Measurements from ENCODE around the gene COPS7B. TPM values are rescaled to one million over a fixed set of nuclear protein-coding genes. Genes with fewer than 3 reads are reported as not detected.

The COPS7B gene
- polyA plus RNA-seq, 1 donor (not counting 4 experiments of a cell fraction or from before 2014, with no cell fraction given): 53.3 TPM

- H3K79me2 ChIP-seq (ENCODE audit: control insufficient read depth, insufficient read depth, low read length): no peaks in the 10 kb centered on the region
- no peaks in the 10 kb centered on the region for H3K27me3 ChIP-seq (ENCODE audit: control insufficient read depth, extremely low read depth, insufficient read depth, low read length)
- H3K4me2 ChIP-seq (ENCODE audit: control insufficient read depth, extremely low read depth, insufficient read depth, low read depth, low read length): no peak overlapping the region
- DNase-seq (ENCODE audit: low read depth, low spot score) (no peak), FAIRE-seq (no peak)
- no peaks in the 10 kb centered on the region for H3K9me1 ChIP-seq (ENCODE audit: control insufficient read depth, extremely low read depth, insufficient read depth, low read length)
- H2AFZ ChIP-seq (ENCODE audit: control insufficient read depth, low read length): no peak overlapping the region
- H4K20me1 ChIP-seq (ENCODE audit: control insufficient read depth, extremely low read depth, insufficient read depth, low read length): no peaks in the 10 kb centered on the region
- no peaks in the 10 kb centered on the region for H3K9me3 ChIP-seq (ENCODE audit: control insufficient read depth, low read depth, low read length)
- H3K9ac ChIP-seq (ENCODE audit: control insufficient read depth, extremely low read depth, insufficient read depth, low read length): no peak overlapping the region
- no peak overlapping the region for H3K27ac ChIP-seq (ENCODE audit: control insufficient read depth, insufficient read depth, low read length)
- H3K4me1 ChIP-seq (ENCODE audit: control insufficient read depth, extremely low read depth, insufficient read depth, low read length): no peaks in the 10 kb centered on the region
- no peak overlapping the region for H3K4me3 ChIP-seq (ENCODE audit: control insufficient read depth in 2 of 3, extremely low read depth in 1 of 3, insufficient read depth in 2 of 3, low read depth in 1 of 3, low read length in 3 of 3)
- peaks cover 0 to 2% of the 10 kb centered on the region in 2 experiments for H3K36me3 ChIP-seq (ENCODE audit: control insufficient read depth in 2 of 2, extremely low read depth in 1 of 2, insufficient read depth in 2 of 2, low read length in 2 of 2)
- dilution Hi-C loops (cut with MboI; ENCODE audit: extremely low pct_ligation_motif_present, low sequenced_read_pairs): no loop called here
- TF ChIP-seq EZH2 (IDR thresholded peaks at IDR 0.05; ENCODE audit: low read length): no peak
- TF ChIP-seq CTCF (optimal IDR thresholded peaks at IDR 0.05 in 1 of 3, IDR thresholded peaks at IDR 0.05 in 1 of 3, conservative IDR thresholded peaks at IDR 0.05 in 1 of 3; ENCODE audit: extremely low read depth in 1 of 3, insufficient read depth in 2 of 3, low read length in 3 of 3): no peak
Measured at GRCh38 chr2:231769170-231770136, 16.8 kb upstream of the COPS7B start.

GRCh38 chr2:231780123-231780908 is 5.9 kb upstream of the COPS7B start:
- Histone ChIP-seq H3K79me2 (ENCODE audit: control insufficient read depth, insufficient read depth, low read length) (peaks cover 16% of the 10 kb centered on the region), H3K27ac (ENCODE audit: control insufficient read depth, insufficient read depth, low read length) (no peak overlapping the region), H3K4me3 (ENCODE audit: control insufficient read depth in 2 of 3, extremely low read depth in 1 of 3, insufficient read depth in 2 of 3, low read depth in 1 of 3, low read length in 3 of 3) (peak overlapping the region; percentile 73 to 98 (median 97)), H3K4me1 (ENCODE audit: control insufficient read depth, extremely low read depth, insufficient read depth, low read length) (peaks cover 16% of the 10 kb centered on the region), H3K9me3 (ENCODE audit: control insufficient read depth, low read depth, low read length) (no peaks in the 10 kb centered on the region), H2AFZ (ENCODE audit: control insufficient read depth, low read length) (peak overlapping the region; percentile 7), H3K9ac (ENCODE audit: control insufficient read depth, extremely low read depth, insufficient read depth, low read length) (peak overlapping the region; percentile 87), H3K4me2 (ENCODE audit: control insufficient read depth, extremely low read depth, insufficient read depth, low read depth, low read length) (peak overlapping the region; percentile 92), H3K27me3 (ENCODE audit: control insufficient read depth, extremely low read depth, insufficient read depth, low read length) (no peaks in the 10 kb centered on the region), H3K36me3 (ENCODE audit: control insufficient read depth in 2 of 2, extremely low read depth in 1 of 2, insufficient read depth in 2 of 2, low read length in 2 of 2) (no peaks in the 10 kb centered on the region), H4K20me1 (ENCODE audit: control insufficient read depth, extremely low read depth, insufficient read depth, low read length) (no peaks in the 10 kb centered on the region), H3K9me1 (ENCODE audit: control insufficient read depth, extremely low read depth, insufficient read depth, low read length) (no peaks in the 10 kb centered on the region)
- FAIRE-seq (no peak), DNase-seq (ENCODE audit: low read depth, low spot score) (no peak)
- TF ChIP-seq EZH2 (IDR thresholded peaks at IDR 0.05; ENCODE audit: low read length) (no peak), CTCF (optimal IDR thresholded peaks at IDR 0.05 in 1 of 3, IDR thresholded peaks at IDR 0.05 in 1 of 3, conservative IDR thresholded peaks at IDR 0.05 in 1 of 3; ENCODE audit: extremely low read depth in 1 of 3, insufficient read depth in 2 of 3, low read length in 3 of 3) (no peak)
- dilution Hi-C loops (cut with MboI; ENCODE audit: extremely low pct_ligation_motif_present, low sequenced_read_pairs): no loop called here

All from keratinocyte (primary cell).